Measurements from ENCODE around the gene SKA2. TPM values are rescaled to one million over a fixed set of nuclear protein-coding genes. Genes with fewer than 3 reads are reported as not detected.

Gene SKA2
- total and polyA plus RNA-seq, 9 of the 15 experiments (the other 6 are each of a cell fraction or from before 2014, with no cell fraction given) = 58.1 to 183 (median 133) TPM

DNA sequence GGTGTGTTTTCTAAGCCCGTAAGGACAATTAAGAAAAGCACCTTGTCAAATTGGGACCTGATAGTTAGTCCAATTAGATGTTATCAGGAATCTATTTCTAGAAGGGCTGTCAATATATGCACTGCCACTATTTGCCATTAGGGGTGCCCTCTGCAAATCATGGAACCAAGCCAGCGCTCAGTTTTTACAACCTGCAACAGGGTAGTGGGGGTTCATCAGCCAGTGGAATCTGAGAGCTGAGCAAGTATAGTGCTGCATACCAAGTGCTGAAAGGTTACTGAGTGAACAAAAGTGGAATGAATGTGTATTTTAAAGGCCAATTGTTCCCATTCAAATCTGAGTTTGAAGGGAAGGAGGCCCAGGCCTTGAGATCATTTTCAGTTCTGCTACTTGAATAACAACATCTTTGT is 11.0 kb upstream of the SKA2 start (continued):
- TF ChIP-seq MEF2A (IDR thresholded peaks at IDR 0.05; ENCODE audit: control insufficient read depth, low read depth, low read length) = peak; percentile 66; the same call in 1 of the 2 replicates
- no peak for TF ChIP-seq TEAD2 (tag; IDR thresholded peaks at IDR 0.05)
- TF ChIP-seq NFRKB (IDR thresholded peaks at IDR 0.05; ENCODE audit: low read depth) = no peak
- TF ChIP-seq STAT5A (IDR thresholded peaks at IDR 0.05; ENCODE audit: borderline replicate concordance, low read length) = no peak
- TF ChIP-seq CUX1 (CRISPR knock-in tag; IDR thresholded peaks at IDR 0.05) = no peak
- no peak for TF ChIP-seq SIN3A (IDR thresholded peaks at IDR 0.05; ENCODE audit: borderline replicate concordance in 2 of 2, control insufficient read depth in 1 of 2, low read depth in 2 of 2, low read length in 2 of 2)
- TF ChIP-seq EZH2 (IDR thresholded peaks at IDR 0.05; ENCODE audit: borderline replicate concordance, low read depth, low read length) = no peak
- no peak for TF ChIP-seq ARID1B (IDR thresholded peaks at IDR 0.05)
- TF ChIP-seq HDGF (IDR thresholded peaks at IDR 0.05) = no peak
- no peak for TF ChIP-seq RBBP5 (IDR thresholded peaks at IDR 0.05; ENCODE audit: borderline replicate concordance, insufficient read depth, low read length, poor library complexity, severe bottlenecking)
- no peak for TF ChIP-seq ZNF134 (CRISPR knock-in tag; conservative IDR thresholded peaks at IDR 0.05)
- no peak for TF ChIP-seq GABPB2 (CRISPR knock-in tag; conservative IDR thresholded peaks at IDR 0.05)
- no peak for TF ChIP-seq RBM39 (optimal IDR thresholded peaks at IDR 0.05; ENCODE audit: low read depth, low read length)
- no peak for TF ChIP-seq SRF (CRISPR knock-in tag; IDR thresholded peaks at IDR 0.05)
- no peak for TF ChIP-seq SNIP1 (IDR thresholded peaks at IDR 0.05; ENCODE audit: low read depth)
- TF ChIP-seq, protein P1, sequence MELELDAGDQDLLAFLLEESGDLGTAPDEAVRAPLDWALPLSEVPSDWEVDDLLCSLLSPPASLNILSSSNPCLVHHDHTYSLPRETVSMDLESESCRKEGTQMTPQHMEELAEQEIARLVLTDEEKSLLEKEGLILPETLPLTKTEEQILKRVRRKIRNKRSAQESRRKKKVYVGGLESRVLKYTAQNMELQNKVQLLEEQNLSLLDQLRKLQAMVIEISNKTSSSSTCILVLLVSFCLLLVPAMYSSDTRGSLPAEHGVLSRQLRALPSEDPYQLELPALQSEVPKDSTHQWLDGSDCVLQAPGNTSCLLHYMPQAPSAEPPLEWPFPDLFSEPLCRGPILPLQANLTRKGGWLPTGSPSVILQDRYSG (tag; conservative IDR thresholded peaks at IDR 0.05; ENCODE audit: low read depth) = no peak
- no peak for TF ChIP-seq ZNF212 (CRISPR knock-in tag; IDR thresholded peaks at IDR 0.05)
- no peak for TF ChIP-seq FOS (IDR thresholded peaks at IDR 0.05; ENCODE audit: extremely low read depth, insufficient read length)
- no peak for TF ChIP-seq ZNF282 (CRISPR knock-in tag; IDR thresholded peaks at IDR 0.05)
- TF ChIP-seq SIRT6 (IDR thresholded peaks at IDR 0.05; ENCODE audit: low read depth, low read length) = no peak
- TF ChIP-seq KLF10 (CRISPR knock-in tag; IDR thresholded peaks at IDR 0.05) = no peak
- TF ChIP-seq, protein P2, sequence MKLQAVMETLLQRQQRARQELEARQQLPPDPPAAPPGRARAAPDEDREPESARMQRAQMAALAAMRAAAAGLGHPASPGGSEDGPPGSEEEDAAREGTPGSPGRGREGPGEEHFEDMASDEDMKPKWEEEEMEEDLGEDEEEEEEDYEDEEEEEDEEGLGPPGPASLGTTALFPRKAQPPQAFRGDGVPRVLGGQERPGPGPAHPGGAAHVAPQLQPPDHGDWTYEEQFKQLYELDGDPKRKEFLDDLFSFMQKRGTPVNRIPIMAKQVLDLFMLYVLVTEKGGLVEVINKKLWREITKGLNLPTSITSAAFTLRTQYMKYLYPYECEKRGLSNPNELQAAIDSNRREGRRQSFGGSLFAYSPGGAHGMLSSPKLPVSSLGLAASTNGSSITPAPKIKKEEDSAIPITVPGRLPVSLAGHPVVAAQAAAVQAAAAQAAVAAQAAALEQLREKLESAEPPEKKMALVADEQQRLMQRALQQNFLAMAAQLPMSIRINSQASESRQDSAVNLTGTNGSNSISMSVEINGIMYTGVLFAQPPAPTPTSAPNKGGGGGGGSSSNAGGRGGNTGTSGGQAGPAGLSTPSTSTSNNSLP (IDR thresholded peaks at IDR 0.05; ENCODE audit: borderline replicate concordance, low read depth, low read length) = peak; percentile 62; the same call in 1 of the 2 replicates
- TF ChIP-seq CC2D1A (IDR thresholded peaks at IDR 0.05) = no peak
- no peak for TF ChIP-seq GATAD2A (IDR thresholded peaks at IDR 0.05)

Measured in K562 (cell line).